ENCODE measurements around the gene SOCS1.

- TF ChIP-seq CTCF (conservative IDR thresholded peaks at IDR 0.05; ENCODE audit: low read depth, low read length) (no peak), EZH2 (IDR thresholded peaks at IDR 0.05; ENCODE audit: low read length, unreplicated experiment) (no peak), EZH2phosphoT487 (IDR thresholded peaks at IDR 0.05; ENCODE audit: borderline replicate concordance, low read length) (no peak)
Observed at GRCh38 chr16:11241480-11242204, 14.4 kb downstream of the SOCS1 start.

All from PC-3 (cell line).